HG03103 (cell line): ENCODE results near the gene HSPA9.

ENCODE experiments used
- ATAC-seq: cut with Tn5 transposase; IDR thresholded peaks from one replicate; pipeline ENCODE4 v1.9.1; 2021; ENCODE audit warnings: low read depth; ENCODE audit not compliant: unreplicated experiment

HSPA9 gene

DNA sequence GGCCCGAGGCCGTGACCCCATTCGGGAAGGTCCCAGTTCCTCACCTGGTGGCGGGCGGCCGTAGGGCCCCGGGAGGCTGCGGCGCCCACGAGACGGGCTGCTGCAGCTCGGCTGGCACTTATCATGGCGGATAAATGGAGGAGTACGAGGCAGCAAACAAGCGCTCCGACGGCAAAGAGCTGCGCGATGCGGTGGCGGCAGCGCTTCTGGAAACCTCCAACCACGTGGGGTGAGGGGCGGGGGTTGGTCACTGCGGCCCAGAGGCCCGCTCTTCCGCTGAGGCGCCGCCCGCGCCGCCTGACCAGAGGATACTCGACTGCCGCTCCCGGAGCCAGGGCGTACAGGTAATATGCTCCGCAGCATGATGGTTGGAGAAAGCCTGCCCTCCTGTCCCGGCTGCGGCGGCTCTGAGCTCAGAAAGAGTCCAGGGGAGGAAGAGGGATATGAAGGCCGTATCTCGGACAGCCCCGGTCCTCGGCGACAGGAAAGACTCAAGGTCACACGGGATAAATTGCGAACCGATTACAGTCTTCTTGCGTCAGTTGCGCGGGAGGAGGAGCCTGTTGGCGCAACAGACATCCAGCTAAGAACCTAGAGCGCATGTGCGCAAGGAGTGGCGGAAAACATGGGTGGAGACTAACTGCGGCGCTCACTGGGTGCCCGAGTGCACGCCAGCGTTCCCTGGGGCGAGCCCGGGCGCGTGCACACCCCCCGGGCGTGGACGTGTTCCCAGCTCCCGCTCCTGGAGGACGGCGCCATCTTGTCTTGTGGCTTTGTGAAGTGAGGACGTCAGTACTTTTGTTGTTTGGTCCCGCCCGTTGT, at the start of gene HSPA9:
HSPA9 (minus strand) TSS at position 208 of the 822 bp plus-strand sequence; CDS start at position 125, 83 bp downstream.
- peak; percentile 73 for ATAC-seq

DNA sequence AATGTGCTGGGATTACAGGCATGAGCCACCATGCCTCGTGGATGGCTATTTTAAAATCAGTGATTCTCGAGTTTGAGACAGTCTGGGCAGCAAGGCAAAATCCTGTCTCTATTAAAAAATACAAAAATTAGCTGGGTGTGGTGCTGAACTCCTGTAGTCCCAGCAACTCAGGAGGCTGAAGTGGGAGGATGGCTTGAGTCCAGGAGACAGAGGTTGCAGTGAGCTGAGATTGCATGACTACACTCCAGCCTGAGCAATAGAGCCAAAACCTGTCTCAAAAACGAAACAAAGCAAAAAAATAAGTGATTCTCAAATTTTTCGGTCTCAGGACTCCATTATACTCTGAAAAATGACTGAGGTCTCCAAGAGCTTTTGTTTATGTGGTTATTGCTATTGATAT, 47.9 kb upstream of the HSPA9 start:
- no peak for ATAC-seq

DNA sequence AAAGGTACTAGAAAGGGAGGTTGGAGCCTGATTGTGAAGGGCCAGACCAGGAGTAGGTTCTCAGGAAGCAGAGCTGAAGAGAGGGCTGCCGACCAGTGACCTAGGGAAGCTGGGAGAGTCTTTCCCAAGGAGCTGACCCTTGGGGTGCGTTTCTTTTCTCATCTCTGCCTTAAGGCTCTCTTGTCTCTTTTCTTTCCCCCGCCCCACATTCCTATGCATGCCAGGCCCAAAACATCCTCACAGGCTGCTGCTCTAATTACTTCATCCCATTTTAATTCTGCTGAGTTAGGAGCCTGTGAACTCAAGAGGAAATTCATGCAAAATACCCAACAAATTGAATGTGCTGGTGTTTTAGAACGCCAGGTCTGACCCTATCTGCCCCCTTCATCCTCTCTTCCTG, 46.9 kb upstream of the HSPA9 start:
- ATAC-seq: no peak

DNA sequence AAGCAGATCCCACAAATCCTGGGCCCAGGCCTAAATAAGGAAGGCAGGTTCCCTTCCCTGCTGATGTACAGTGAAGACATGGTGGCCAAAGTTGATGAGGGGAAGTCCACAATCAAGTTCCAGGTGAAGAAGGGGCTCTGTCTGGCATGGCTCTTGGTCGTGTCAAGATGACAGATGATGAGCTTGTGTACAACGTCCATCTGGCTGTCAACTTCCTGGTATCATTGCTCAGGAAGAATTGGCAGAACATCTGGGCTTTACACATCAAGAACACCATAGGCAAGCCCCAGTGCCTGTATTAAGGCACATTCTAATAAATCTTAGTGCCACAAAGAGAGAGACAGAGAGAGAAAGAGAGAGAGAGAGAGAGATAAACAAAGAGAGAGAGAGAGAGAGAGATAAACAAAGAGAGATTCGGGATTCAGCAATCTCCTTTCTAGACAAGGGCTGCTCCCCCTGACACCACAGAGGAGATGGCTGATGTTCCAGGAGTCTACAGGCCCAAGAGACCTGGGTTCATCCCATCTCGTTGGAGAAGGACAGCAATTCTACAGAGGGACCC, 45.5 kb upstream of the HSPA9 start:
- no peak for ATAC-seq

DNA sequence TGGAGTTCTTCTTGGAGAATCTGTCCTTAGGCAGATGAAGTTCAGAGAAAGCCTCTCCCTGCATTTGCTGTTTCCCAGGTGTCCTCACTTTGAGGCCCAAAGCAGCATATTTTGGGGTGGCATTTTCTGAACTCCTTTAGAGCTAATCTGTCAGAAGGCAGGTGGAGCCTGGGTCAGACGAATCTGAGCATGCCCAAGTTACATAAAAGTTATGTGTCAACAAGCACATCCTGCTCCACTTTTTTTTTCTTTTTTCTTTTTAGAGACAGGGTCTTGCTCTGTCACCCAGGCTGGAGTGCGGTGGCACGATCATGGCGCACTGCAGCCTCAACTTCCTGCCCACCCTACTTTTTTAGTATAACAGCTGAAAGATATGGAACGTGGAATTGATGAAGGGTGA, 41.3 kb upstream of the HSPA9 start:
- no peak for ATAC-seq

DNA sequence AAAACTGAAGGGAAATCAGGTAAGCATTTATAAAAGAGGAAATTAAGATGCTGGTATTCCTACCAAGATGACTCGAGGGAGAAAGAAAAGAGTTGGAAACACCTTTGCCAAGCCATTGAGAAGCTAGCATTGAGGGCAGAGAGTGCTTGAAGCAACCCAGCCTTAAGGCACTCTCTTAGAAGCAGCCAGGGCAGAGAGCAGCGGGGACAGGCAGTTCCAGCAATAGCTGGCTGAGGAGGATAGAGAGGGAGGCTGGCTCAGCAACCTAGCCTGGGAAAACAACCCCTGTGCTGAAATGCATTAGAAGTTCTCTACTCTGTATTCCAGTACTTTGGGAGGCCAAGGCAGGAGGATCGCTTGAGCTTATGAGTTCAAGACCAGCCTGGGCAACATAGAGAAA, 40.3 kb upstream of the HSPA9 start:
- ATAC-seq: no peak

DNA sequence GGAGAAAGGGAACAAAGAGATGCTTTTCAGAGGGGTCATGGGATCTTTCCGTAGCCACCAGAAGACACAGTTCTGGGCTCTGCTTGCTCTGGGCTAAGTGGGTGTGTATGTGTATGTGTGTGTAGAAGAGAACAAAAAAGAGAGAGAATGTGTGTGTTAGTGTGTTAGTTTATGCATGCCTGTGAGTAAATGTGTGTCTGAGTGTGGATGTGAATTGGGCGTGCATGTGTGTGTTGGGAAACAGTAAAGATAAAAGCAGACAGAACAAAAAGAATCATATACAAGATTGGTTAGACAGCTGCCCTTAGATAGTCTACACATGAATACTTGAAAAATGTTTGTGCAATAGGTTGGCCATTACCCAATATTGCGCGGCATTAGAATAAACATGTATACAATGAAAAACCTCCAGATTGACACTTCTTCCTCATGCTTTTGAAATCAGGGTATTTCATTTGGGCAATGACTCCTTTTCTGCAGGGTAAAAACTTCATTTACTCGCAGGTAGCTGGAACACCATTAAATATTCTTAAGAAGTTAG, 36.5 kb upstream of the HSPA9 start:
- ATAC-seq: no peak

DNA sequence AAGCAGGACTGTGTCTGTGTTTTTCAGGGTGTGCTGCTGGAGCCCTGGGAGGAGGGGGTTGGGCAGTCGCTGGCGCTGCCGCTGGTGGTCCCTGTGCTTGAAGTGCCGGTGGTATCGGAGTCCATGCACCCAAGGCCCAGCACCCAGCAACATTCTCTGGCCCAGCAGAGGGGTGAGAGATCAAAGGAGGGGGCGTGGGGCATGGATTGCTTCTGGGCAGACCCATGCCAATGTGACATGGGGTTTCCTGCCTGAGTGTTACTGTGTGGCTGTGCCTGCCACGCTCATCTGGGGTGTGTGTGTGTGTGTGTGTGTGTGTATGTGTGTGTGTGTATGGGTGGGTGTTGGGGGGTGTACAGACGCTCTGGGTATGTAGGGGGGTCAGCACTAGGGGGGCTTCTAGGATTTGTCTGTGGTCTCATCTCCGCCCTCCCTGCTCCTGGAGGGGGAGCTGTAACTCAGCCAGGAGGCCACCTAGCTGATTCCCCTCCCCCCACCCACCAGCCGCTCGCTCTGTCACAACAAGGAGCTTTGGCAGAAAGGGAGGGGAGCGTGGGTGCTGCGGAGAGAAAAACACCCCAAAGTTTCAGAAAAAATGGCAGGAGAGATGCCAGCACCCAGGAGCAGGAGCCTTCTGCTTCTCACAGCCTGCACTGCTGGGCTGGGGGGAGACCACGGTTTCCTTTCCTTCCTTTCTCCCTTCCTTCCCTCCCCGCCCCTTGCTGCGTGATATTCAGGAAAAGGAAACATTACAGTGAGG, 35.9 kb upstream of the HSPA9 start:
- no peak for ATAC-seq

DNA sequence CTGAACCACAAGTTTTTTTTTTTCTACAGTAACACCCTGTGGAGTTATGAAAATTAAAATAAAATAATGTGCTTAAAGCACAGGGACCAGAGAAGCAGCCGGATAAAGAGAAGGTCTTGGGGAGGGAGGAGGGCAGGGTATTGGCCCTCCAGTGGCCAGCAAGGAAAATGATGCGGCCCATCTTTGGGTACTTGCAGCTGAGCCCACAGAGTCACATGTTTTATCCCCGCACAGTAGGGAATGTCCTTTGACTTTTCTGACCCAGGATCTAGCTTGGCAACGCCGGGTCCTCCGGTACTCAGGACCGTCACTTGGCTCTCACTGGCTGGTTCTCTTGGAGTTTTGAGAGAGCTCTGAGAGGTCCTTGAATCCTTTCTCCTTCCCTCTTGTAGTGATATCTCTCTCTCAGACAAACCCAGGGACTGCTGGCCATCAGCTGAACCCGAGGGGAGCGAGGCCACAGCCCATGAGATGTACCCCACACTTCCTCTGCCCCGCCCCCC, 35.3 kb upstream of the HSPA9 start:
- ATAC-seq: no peak

DNA sequence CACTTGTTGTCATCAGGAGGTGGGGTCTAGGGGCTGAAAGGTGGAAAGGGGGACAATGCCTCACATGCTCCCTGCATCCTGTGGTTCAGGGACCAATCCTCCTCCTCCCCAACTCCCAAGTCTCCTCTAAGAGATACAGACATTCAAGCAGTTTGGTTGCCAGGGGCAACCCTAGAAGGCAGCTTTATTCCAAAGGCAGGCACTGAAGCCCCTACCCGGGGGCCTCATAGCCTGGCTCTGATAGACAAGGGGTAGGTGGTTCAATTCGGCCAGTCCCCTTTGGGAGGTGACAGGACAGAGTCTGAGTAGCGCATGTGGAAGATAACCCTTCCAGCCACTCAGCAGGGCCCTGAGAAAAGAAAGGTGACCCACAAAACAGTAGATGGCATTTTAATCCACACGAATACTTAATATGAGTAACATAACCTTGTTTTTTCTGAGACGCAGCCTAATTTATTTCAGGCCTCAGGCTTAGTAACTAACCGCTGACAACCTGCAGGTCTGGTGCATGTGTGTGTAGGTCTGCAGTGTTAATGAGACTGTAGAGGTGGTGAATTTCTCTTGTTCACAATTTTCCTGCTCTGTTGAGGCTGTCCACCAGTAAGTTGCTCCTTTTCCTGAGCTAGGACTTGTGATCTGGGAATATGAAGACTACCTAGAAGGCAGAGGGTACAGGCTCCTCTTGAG, 31.3 kb upstream of the HSPA9 start:
- ATAC-seq: no peak

DNA sequence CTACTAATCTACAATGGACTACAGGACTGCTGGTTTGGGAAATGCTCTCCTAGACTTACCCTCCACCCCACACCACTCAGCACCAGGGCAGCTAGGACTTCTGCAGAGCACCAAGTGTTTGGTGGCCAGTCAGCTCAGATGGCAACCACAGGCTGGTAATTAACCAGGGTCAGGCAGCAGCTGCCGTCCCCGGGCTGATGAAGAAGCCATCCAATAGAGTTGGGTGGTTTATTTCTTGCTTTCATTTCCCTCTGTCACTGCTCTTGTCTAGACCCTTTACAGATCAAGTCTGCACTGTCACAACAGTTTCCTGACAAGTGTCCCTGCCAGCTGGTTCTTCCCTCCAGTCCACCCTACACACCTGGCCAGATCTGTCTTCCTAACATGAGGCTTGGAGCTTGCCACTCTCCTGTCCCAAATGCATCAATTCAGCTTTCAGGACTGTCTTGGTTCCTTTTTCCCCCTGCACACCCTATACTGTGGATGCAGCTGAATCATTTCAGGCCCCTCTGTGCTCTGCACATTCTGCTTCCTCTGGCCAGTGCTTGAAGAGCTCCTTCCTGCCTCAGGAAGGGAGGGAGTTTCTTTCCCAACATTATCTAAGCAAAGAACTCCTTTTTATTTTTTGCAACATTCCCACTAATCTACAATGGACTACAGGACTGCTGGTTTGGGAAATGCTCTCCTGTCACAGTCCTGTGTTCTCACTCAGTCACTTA, 30.2 kb upstream of the HSPA9 start:
- no peak for ATAC-seq

DNA sequence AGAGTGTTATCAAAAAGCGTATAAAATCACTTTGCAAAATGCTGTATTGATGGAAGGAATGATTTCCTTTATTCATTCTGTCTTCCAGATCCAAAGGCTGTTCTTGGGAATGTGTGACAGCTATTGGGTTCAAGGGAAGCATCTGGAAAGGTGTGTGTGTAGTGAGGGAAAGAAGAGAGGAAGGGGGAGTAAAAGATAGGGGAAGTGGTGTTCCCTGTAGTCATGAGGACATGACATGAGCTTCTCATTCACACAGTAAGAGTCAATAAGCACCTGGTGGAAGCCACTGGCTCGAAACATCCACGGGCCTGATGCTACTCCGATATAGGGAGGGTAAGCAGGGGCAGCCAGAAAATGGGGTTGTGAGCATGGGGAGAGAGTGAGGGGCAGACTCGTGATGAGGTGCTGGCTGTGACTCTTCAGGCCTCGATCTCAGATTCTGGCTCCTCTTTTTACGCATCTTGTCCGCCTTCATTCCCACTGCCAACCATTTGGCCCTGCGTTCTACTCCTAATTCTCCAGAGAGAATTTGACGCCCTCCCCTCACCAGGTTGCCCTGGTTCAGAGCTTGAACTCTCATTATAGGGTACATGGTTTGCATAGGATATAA, 29.1 kb upstream of the HSPA9 start:
- no peak for ATAC-seq

DNA sequence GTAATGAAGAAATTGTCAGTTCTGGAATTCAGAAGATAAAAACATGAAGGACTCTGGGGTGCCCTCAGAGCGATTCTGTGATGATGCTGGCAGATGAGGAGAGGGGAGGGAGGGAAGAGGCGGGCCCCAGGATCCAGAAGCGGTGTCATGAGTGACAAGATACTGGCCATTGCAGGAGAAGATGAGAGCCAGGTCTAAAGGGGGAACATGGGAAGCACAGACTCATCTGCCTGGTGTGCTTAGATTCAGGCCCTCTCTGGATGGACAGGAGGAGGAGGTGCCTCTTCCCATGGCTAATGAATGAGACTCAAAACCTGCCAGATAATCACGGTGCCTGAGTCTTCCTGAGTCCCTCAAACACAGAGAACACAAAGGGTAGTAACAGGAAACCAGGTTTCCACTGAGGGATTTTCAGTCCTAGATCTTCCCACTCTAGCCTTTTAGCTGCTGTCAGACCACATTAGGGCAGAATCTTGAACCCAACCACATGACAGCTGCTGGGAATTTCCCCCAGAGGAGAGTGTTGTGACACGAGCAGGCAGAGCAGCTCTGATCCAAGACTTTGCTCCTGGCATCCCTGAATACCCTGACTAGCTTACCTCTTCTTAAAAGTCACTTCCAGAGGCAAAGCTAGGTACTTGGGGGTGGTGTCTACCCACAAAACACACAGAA, 28.2 kb upstream of the HSPA9 start:
- ATAC-seq: no peak

DNA sequence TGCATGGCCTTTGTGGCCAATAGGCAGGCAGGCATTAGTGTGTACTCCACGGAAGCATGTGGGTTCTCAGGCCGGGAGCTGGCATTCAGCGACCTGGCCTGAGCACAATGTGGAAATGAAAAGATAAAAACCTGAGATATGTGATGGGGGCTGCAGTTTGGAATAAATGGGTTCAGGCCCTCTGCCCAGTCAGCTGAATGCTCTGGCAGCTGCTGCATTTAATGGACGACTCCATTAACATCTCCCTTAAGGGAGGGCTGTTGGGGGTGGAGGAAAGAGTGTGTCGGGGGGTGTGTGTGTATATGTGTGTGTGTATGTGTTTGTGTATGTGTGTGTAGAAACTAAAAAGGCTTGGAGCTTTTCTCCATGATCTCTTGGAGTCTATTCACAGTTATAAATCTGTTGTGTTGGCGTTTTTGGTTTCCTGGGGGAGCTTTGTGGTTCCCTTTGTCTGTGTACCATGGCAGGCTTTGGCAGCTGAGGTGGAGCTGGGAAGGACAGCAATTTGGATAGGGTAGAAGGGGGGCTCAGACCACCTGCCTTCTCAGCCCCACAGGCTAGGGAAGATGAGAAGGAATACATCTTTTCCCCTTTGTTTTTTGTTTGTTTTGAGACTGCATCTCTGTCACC, 27.3 kb upstream of the HSPA9 start:
- ATAC-seq: no peak

DNA sequence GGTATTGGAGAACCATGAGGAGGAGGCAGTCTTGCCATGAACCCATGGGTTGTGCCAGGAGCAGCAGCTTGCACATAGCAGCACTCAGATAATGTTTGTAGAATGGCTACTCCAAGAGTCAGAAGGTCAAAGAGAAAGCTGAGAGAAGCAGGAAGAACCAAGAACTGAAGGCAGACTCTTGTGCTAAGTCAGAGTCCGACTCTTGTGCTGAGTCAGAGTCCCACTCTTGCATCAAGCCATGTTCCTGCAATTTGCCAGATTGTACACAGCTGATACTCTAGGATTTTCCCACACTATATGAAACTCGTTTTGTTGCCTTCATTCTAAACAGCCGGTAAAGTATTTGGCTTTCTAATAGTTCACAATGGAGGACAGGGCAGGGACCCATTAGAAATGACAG, 26.2 kb upstream of the HSPA9 start:
- ATAC-seq: no peak

DNA sequence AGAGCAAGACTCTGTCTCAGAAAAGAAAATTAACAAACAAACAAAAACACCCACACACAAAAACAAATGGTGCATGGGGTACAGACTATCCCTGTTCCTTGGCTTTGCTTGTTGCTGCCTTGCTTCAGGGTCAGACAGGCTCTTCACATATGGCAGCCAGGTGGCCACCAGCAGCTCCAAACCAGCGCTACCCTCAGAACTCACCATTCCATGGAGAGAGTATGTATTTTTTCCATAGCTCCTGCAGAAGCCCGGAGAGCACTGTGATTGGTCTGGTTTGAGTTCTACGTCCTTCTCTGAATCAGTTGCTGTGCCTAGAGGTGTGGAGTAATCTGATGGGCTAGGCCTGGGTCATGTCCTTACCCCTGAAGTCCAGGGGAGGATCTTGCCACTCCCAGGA, 25.2 kb upstream of the HSPA9 start:
- ATAC-seq: no peak

DNA sequence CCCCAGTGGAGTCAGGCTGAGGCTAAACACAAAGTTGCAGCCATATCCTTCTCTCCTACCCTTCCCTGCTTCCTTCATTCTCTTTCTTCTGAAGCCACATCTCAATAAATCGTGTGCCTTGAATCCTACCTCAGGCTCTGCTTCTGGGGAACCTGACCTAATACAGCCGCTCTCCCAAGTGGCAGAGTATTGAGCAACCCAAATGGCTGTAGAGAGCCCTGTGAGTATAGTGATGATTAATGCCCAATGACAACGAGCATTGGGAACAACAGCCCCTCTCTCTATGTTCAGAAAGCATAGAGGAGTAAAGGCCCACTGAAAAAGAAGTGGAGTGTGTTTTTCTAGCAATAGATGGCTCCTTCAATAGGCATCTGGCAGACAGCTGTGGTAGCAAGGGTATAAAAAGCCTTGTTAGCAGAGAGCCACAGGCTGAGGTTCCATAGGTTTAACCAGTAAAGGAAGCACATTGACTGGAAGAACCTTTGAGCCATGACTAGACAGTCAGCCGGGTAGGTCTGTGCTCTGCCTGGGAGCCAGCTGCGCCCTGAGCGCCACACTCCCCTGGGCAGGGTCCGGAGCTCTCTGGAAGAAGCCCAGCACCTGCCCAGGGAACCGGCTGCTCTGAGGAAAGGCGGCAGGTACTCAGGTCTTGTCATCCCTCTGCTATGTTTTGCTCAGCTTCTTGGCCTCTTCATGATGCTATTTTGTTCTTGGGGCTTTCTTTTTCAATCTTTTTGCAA, 22.6 kb upstream of the HSPA9 start:
- no peak for ATAC-seq
